ES-I3 (cell line): Measurements from ENCODE around the gene CFL1.
A peak's percentile ranks its signal among the peaks of the same experiment; 100 is the strongest.

Experiments used
- H3K36me3 ChIP-seq: 2 replicates; pipeline ENCODE4 v1.6.1; 2013; ENCODE audit warnings: mild to moderate bottlenecking, low read length, control low read depth, moderate library complexity; ENCODE audit not compliant: insufficient read depth
- H3K4me1 ChIP-seq: 2 replicates; pipeline ENCODE4 v1.6.1; 2013; ENCODE audit warnings: mild to moderate bottlenecking, control low read depth, low read length; ENCODE audit not compliant: insufficient read depth
- H3K9ac ChIP-seq: 2 replicates; pipeline ENCODE4 v1.6.1; 2013; ENCODE audit warnings: low read depth, mild to moderate bottlenecking, low read length, moderate library complexity
- H3K9me3 ChIP-seq: 2 replicates; pipeline ENCODE4 v1.6.1; 2013; ENCODE audit warnings: mild to moderate bottlenecking, low read length, moderate library complexity; ENCODE audit not compliant: control insufficient read depth, insufficient read depth

CFL1 gene

DNA sequence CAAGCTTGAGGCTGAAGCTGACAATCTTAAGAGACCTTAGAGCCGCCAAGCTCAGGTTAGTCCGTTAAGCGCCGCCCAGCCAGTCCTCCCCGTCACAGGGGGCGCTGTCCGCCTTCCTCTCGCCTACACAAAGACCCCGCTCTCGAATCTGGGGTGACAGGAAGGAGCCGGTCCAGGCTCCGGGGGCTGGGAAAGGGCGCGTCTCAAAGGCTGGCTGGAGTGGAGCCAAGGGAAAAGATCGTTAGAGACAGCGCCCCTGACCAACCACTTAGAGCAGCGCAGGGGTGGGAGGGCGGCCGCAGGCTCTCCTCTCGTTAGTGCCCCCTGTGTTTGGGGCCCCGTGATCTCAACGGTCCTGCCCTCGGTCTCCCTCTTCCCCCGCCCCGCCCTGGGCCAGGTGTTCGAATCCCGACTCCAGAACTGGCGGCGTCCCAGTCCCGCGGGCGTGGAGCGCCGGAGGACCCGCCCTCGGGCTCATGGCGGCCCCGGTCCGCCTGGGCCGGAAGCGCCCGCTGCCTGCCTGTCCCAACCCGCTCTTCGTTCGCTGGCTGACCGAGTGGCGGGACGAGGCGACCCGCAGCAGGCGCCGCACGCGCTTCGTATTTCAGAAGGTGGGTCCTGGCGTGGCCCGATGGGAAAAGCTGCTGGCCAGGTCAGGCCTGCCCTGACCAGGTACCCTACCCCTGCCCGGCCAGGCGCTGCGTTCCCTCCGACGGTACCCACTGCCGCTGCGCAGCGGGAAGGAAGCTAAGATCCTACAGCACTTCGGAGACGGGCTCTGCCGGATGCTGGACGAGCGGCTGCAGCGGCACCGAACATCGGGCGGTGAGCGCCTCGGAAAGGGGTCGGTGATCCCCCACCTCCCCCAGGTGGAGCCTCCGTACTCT lies 2.5 kb upstream of the CFL1 start, which contains the start of gene MUS81:
MUS81 (plus strand) TSS at position 156 of the 887 bp plus-strand sequence; CDS start at position 477, 321 bp downstream.
- H3K36me3 ChIP-seq = peaks cover 14% of the 10 kb centered on the region
- H3K4me1 ChIP-seq = no peaks in the 10 kb centered on the region; the same call in 1 of the 2 replicates
- peak within 1 kb of the TSS; percentile 88 for H3K9ac ChIP-seq
- no peaks in the 10 kb centered on the region for H3K9me3 ChIP-seq

DNA sequence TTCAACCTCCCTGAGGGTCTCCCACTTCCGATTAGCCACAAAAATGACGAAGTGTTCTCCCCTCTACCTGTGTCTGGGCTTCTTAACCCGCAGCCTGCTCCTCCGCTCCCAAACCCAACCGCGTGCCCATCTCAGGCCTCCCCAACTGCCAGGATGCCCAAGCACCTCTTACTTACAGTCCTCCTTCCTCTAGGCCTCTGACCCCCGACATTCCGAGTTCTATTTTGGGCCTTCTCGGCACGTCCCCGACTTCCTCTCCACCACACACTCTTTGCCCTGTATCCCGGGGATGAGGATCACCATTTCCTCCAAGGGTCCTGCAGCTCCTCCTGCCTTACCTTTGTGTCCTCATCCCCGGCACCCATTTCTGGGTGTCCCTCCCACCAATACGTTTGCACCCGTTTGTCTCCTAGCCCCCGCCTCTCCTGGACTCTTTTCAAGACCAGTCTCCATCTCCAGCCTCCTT lies 1.9 kb upstream of the CFL1 start:
- peaks cover 16% of the 10 kb centered on the region for H3K36me3 ChIP-seq
- H3K4me1 ChIP-seq = no peaks in the 10 kb centered on the region; the same call in 1 of the 2 replicates
- H3K9ac ChIP-seq = peak overlapping the region; percentile 88
- no peaks in the 10 kb centered on the region for H3K9me3 ChIP-seq

DNA sequence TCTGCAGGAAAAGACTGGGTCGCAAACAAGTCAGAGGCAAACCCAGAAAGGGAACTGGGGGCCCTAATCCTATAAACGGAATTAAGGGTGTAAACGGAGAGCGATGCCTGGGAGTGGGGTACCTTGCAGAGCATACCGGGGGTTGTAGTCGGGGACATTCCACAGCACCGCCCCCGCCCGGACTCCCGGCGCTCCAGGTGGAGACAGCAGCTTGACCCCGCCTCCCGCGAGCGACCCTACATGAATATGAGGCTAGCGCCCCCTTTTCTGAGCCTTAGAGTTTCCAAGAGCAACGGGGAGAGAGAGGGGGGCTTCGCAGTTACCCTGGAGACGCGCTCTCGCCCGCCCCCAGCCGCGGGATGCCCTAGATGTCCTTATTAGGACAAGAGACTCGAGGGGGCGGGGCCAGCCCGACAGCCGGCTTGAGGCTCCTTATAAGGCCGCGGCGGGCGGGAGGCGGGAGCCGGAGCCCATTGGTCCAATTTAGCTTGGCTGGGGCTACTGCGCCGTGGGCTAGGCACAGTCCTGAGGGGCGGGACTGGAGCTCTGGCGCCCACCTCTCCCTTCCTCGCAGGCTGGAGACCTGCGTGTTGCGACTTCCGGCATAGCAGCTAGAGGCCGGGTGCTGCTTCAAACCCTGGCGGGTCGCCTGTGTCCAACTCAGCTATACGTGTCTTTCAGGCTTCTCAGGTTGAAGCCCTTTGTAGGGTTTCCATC lies 1.3 kb upstream of the CFL1 start:
- no peaks in the 10 kb centered on the region for H3K9me3 ChIP-seq
- H3K4me1 ChIP-seq = no peaks in the 10 kb centered on the region; the same call in 1 of the 2 replicates
- H3K36me3 ChIP-seq = peaks cover 18% of the 10 kb centered on the region
- H3K9ac ChIP-seq = peak overlapping the region; percentile 88

DNA sequence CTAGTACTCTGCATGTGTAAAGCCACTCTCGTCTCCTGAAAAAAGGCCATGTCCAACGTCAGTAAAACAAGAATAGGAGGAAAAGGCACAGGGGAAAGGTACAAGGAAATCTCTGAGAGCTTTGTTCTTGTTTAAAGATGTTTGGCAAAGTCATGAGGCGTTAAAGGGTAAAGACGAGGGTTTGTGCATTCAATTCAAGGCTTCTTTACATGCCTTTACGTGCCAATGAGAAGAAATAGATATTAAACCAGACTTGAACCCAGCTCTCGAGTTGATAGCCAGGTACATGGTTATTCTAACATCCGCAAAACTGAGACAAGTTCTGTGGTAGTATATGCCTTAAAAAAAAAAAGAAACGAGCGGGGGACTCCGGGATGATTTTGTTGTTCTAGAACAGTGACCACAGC lies 704 bp upstream of the CFL1 start:
- Histone ChIP-seq H3K9ac (peak overlapping the region; percentile 57), H3K4me1 (no peaks in the 10 kb centered on the region; the same call in 1 of the 2 replicates), H3K36me3 (peaks cover 16% of the 10 kb centered on the region), H3K9me3 (no peaks in the 10 kb centered on the region)

DNA sequence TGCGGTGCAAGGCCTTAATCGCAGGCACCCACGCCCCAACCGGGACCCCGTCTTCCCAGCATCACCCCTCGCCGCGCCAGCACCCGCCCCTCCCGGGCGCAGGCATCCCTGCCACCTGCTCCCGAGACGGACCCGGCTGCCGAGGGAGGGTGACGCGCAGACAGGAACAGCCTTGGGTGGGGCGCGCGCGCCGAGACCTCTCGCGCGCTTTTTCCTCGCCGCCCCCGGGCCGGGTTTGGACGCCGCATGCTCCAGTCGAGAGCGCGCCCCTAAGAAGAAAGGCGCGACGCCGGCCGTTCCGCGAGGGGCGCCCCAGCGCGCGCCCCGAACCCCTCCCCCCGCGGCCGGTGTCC lies 504 bp downstream of the CFL1 start:
- peaks cover 20% of the 10 kb centered on the region for H3K36me3 ChIP-seq
- no peaks in the 10 kb centered on the region; the same call in 1 of the 2 replicates for H3K4me1 ChIP-seq
- peak overlapping the region; percentile 87 for H3K9ac ChIP-seq
- no peaks in the 10 kb centered on the region for H3K9me3 ChIP-seq

DNA sequence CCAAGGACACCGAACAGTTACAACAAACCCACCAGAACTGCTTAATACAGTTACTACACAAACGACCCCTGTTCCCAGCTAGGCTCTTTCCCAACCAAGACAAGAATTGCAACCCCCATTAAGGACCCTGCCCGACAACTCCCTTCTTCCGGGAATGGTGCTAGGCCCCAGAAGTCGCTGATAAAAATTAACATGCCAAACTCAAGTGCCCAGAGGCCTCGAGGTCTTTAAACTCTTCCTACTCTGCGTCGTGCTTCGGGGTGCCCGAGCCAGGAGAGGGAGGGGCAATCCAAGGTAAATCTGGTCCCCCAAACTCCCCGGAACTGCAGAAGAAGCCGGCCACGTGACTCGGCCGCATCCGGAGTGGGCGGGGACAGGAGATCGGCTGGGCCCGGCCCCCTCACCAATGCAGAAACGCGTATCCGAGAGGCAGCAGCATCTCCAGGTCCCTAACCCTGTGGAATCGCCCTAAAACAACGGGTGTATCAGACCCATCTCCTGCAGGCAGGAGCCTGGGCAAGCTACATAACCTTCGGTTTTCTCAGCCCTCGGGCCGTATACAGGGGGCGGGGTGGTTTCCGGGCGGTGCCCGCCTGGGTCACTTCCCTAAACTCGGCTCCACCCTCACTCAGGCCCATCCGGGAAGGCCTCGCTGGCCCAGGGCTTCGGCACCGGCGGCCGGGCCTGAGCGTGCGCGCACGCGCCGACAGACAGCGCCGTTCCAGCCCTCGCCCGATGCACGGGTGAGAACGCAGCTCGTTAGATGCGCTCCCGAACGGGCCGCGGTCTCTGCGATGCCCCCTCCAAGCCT lies 1.1 kb downstream of the CFL1 start:
- Histone ChIP-seq H3K36me3 (peaks cover 20% of the 10 kb centered on the region), H3K9ac (peak overlapping the region; percentile 87), H3K4me1 (no peaks in the 10 kb centered on the region; the same call in 1 of the 2 replicates), H3K9me3 (no peaks in the 10 kb centered on the region)

DNA sequence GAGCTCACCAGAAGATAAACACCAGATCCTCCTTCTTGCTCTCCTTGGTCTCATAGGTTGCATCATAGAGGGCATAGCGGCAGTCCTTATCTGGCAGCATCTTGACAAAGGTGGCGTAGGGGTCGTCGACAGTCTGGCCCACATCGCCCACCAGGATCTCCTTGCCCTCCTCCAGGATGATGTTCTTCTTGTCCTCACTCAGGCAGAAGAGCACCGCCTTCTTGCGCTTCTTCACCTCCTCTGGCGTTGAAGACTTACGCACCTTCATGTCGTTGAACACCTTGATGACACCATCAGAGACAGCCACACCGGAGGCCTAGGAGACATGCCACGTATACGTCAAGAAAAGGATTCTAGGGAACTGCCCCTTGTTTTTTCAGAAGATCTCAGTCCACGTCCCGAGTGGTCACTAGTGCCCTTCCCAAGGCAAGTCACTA lies 2.0 kb downstream of the CFL1 start:
- peaks cover 8% of the 10 kb centered on the region; the same call in 1 of the 2 replicates for H3K9me3 ChIP-seq
- no peak overlapping the region for H3K9ac ChIP-seq
- H3K36me3 ChIP-seq = peaks cover 20% of the 10 kb centered on the region
- H3K4me1 ChIP-seq = no peaks in the 10 kb centered on the region

DNA sequence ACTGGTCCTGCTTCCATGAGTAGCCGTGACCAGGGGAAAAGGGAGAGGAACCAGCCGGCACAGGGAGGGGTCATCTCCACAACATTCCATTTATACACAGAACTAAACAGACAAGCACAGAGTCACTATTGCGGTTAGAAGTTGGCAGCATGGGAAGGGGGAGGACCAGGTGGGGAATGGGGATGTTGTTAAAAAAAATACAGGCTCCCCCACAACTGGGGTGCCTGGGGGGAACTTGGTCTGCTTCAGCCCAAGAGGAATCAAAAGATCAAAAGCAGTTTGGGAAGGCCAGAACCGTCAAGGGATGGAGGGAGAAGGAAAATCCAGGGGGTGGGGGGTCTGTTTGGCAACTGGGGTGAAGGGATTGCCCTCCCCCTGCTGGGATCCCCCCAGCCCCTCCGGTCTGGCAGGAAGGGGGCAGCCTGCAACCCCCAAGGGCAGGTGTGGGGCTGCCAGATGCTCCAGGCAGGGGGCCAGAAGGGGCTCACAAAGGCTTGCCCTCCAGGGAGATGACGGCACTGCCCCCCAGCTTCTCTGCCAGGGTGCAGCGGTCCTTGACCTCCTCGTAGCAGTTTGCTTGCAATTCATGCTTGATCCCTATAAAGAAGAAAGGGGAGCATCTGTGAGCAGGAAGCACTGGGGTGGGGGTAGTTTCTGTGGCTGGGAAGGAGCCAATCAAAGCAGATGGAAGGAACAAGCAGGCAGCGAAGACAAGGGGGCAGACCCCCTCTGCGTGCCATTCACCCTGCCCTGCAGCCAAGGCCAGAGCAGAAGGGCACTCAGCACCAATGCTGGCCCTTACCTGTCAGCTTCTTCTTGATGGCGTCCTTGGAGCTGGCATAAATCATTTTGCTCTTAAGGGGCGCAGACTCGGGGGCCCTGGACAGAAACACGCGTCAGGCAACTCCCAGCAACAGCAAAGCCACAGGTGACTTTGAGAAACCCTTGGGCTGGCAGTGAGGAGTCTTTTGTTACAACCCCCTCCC lies 2.8 kb downstream of the CFL1 start:
- H3K36me3 ChIP-seq = peaks cover 20% of the 10 kb centered on the region
- peaks cover 8% of the 10 kb centered on the region; the same call in 1 of the 2 replicates for H3K9me3 ChIP-seq
- H3K4me1 ChIP-seq = no peaks in the 10 kb centered on the region
- no peak overlapping the region for H3K9ac ChIP-seq

DNA sequence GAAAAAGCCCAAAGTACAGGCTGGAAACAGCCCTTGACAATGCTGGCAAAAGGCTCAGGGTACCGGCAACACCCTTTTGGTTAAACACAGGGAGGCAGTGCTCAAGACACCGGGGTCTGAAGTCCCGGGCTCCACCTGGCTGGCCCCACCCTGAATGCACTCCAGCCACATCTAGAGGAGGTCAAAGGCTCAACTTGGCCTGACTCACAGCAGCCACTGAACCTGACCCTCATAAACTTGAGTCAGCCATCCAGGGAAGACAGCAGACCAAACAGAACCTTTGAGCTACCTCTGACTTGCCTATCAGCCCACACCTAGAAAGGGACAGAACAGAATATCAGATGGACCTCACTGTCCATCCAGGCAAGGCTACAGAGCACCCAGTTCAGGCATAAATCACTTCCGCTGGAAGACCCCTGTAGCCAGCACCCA lies 3.8 kb downstream of the CFL1 start:
- peaks cover 20% of the 10 kb centered on the region for H3K36me3 ChIP-seq
- H3K4me1 ChIP-seq = no peaks in the 10 kb centered on the region
- H3K9ac ChIP-seq = no peak overlapping the region
- H3K9me3 ChIP-seq = peaks cover 8% of the 10 kb centered on the region; the same call in 1 of the 2 replicates

DNA sequence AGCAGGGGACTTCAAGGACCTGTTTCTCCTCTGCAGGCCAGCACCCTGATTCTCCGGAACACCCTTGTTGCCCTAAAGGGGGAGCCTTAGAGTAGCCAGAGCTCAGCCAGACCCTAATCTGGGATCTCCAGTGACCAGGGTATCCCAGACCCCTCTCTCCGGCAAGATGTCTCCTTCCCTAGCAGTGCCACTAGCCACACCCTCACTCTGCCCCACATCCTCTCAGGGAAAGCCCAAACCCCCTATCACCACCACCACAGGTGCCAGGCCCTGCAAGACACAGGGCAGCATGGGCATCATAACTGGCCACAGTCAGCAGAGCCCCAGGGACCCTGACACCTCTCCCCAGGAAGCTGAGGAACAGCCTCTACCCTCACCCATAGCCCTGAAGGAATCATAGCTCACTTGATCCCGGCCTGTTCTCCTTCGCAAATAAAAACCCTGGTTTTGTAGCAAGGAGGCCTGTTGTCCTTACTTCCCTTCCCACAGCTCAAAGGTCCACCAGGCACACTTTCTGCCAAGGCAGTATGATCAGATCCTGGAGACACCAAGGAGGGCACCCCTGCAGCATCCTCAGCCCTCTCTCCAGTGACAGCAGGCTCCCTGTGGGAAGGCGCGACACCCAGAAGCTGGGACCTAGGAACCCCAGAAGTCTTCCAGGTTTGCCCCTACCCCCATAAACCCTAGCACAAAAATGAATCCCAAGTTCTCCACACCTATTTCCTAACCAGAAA lies 4.6 kb downstream of the CFL1 start:
- H3K9me3 ChIP-seq = peaks cover 8% of the 10 kb centered on the region; the same call in 1 of the 2 replicates
- peaks cover 20% of the 10 kb centered on the region for H3K36me3 ChIP-seq
- H3K4me1 ChIP-seq = no peaks in the 10 kb centered on the region
- no peak overlapping the region for H3K9ac ChIP-seq

DNA sequence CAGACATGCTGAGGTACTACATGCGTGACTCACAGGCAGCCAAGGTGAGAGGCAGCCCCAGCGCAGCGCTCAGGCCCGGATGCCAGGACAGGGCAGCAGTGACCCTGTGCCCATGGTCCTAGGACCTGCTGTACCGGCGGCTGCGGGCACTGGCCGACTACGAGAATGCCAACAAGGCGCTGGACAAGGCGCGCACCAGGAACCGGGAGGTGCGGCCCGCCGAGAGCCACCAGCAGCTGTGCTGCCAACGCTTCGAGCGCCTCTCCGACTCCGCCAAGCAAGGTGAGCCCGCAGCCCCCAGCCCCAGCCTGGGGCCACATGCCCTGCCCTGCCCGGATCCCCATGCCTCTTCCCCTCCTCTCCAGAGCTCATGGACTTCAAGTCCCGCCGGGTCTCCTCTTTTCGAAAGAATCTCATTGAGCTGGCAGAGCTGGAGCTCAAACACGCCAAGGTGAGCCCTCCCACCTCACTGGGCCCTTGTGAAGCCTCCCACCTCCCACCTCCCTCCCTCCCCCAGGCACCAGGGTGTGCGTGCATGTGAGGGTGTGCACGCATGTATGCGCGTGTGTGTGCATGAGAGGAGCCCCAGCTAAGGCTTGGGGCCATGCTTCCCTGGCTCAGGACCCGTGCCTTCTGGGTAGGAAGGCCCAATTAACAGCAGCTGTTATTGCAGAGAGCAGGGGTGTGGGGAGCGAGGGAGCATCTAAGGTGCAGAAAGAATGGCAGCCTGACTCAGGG lies 5.3 kb downstream of the CFL1 start:
- no peak overlapping the region for H3K9ac ChIP-seq
- peaks cover 8% of the 10 kb centered on the region; the same call in 1 of the 2 replicates for H3K9me3 ChIP-seq
- H3K36me3 ChIP-seq = peaks cover 20% of the 10 kb centered on the region
- H3K4me1 ChIP-seq = no peaks in the 10 kb centered on the region
